GM18870 (cell line): ENCODE results near the gene DGKI.

ENCODE experiments used
- ATAC-seq: cut with Tn5 transposase; IDR thresholded peaks from one replicate; pipeline ENCODE4 v1.9.1; 2021; ENCODE audit warnings: moderate library complexity; ENCODE audit not compliant: unreplicated experiment

Gene DGKI

GRCh38 chr7:137692399-137692798 lies 154.4 kb downstream of the DGKI start:
- ATAC-seq: no peak

- ATAC-seq: no peak
Measured at GRCh38 chr7:137691566-137691965, 155.2 kb downstream of the DGKI start.

DNA sequence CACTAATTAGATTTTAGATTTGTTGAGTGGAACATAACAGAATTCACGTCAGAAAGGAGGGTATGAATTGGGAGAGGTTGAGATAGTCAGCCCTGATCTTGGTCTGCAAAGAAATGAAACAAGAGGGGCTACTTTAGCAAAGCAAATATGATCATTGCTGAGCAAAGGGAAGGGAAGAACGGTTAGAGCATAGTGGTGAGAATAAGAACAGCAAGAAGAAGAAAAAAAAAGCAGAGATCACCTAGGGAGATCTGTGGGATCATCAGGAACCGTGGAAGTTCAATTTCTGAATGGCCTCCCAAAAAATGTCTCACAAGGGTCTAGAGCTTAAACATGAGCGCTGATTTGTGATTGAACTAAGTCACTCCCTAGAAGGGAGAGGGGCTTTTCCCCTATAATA lies 156.1 kb downstream of the DGKI start:
- ATAC-seq: no peak

GRCh38 chr7:137689761-137690160 lies 157.0 kb downstream of the DGKI start:
- no peak for ATAC-seq

DNA sequence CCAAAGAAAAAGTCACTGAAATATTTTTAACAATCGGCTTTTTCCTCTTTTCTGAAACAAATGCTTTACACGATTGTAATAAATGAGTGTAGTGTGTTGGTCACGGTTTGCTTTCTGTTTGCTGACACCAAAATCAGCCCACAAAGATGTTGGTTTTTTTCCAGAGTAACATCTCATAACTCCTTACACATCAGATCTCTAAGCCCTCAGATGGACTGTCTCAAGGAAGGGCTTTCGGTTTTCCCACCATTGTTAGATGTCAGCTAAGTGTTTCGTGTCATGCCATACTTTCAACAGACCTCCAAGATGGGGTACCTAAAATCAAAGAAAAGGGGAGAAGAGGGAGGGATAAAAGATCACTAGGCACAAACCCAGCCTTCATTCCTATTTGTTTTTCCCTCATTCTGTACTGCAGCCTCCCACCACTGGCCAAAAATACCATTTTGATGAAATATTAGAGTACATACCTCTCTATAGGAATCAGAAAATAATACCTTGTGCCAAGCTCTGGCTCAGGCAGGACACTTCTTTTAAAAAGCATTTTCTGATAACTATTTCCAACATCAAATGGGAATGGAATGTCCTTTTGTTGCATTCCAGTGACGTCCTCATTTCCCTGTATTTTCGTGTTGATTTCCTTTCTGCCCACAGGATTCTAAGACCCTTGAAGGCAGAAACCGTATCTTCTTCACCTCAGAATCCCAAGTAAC lies 159.1 kb downstream of the DGKI start:
- ATAC-seq: no peak

DNA sequence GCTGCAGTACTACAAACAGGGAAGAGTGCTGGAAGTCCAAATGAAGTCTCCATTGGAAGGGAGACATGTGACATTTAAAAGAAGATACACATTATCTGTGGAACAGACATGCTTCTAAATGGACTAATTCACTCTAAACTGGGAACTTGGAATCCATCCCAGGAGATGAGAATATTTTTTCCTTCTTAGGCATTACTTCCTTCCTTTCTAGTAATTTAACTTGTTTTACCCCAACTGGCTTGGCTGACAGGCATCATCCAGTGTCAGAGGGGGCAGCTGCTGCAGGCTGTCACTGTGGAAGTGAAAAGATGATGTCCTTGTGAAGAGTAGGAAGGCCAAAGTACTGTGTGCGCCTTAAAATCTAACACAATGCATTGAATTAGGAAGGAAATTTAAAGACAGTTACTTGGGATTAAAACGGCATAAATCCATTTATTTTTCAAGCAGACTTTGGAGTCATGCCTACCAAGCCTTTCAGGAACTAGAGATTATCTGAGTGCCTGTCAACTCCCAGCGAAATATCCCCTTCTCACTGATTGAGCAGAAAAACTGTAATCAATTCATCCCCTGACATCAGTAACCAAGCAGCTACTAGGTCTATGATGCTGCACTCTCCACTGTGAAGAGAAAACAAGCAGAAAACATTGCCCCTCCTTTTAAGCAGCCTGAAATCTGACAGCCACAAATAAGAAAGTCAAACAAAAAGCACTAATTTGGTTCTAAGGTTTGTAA lies 161.2 kb downstream of the DGKI start:
- no peak for ATAC-seq

- no peak for ATAC-seq
Measured at GRCh38 chr7:137684776-137685175, 162.0 kb downstream of the DGKI start.

GRCh38 chr7:137684316-137684715 lies 162.5 kb downstream of the DGKI start:
- no peak for ATAC-seq

DNA sequence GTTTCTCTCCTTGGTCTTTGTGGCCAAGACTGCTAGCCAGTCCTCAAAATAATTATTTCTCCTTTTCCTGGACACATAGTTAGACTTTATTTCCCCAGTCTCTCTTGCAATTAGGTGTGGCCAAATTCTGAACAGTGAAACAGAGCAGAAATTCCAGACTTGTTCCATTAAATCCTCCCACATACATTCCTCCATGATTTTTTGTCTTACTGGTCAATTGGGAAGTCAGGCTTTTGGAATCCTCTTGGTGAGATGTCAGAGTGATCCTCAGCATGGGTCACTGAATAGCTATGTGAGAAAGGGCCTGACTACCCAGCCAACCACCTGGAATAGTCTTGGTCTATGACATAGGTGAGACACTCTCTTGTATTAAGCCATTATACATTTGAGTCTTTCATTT lies 164.2 kb downstream of the DGKI start:
- ATAC-seq: no peak

DNA sequence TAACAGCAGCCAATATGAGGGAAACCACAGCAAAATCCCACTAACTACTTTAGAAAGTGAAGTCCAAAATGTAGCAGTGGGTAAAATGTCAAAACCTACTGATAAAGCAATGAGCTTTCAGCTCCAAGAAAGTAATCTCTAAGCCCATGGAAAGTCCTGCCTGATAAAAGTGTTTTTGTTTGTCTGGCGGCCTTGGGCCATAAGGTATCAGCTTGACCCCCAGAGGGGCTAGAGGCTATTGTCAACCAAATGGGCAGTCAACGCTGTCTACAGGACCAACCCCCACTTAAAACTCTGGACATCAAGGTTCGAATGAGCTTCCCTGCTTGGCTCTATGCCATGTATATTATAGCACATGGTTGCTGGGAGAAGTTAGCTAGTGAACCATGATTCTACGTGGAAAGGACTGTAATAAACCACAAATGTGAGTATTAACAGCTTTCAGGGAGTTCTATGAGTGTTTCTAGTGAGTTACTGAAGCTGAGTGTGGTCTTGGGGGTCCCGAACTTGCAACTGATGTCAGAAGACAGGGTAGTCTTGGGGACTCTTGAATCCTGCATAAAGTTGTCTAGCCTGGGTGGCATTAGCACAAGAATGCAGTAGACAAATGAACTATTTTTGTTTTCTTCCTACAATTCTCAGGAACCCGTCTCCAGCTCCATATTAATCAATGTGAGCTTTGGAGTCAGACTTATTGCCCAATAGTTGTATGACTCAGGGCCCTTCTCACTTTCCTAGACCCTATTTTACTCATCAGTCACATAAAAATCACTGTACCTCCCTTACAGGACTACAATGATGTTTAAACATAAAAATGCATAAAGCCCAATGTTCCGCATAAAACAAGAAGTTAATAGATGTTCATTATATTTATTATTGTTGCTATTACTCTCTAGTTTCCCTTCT lies 164.9 kb downstream of the DGKI start:
- no peak for ATAC-seq

- ATAC-seq: no peak
Measured at GRCh38 chr7:137674551-137675409, 172.0 kb downstream of the DGKI start.

GRCh38 chr7:137674048-137674447 lies 172.7 kb downstream of the DGKI start:
- ATAC-seq: no peak

GRCh38 chr7:137671920-137672319 lies 174.9 kb downstream of the DGKI start:
- no peak for ATAC-seq

GRCh38 chr7:137670222-137671064 lies 176.3 kb downstream of the DGKI start:
- peak; percentile 38 for ATAC-seq

DNA sequence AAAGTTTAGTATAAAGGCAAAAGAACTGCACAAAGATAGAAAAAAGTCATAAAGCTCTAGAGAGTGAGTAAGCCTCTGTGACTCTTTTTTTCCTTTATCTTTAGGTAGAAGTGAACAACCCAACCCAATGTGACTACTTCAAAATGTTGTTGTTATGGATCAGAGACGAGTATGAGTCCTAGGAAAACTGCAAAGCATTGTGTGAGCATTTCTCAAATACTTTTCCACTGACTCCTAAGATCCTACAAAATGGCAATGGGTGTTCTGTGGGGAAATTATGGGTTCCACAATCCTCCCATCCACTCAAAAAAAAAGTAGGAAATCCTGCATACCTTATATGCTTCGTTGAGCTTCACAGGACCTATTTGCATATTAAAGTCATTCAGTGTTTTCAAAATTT lies 177.1 kb downstream of the DGKI start:
- no peak for ATAC-seq

- ATAC-seq: no peak
Measured at GRCh38 chr7:137668404-137668803, 178.4 kb downstream of the DGKI start.

DNA sequence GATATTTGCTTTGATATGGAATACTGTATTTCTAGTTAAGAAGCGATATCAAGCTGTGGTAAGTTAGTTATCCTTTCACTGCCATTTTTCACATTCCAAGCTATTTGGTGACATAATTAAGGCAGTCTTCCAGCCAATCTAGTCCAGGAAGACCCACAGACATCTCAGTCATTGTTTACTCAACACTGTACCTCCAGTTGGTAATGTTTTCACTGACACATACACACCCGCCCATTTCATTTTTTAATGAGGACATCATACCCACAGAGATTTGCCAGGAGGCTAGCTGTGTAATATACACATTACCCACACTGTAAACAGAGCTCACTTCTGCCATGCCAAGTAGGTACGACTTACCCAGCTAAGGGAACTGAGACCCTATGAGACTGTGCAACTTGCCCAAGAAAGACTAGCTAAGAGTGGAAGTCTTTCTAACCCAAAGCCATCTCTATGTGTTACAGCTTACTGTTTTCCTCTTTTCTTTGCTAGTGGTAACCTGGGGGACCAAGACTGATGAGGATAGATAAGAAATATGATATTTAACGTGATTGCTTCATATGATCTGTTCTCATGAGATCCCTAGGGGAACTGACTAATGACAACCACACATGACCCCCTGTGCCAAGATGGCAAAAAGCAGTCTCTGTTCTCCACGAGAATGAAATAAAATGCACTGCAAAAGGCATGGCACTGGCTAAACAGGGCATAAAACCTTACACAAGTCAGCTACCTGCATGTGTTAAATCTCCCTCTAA lies 179.0 kb downstream of the DGKI start:
- ATAC-seq: no peak

GRCh38 chr7:137664846-137665245 lies 181.9 kb downstream of the DGKI start:
- ATAC-seq: no peak

GRCh38 chr7:137661634-137662033 lies 185.1 kb downstream of the DGKI start:
- ATAC-seq: no peak
